Kidney (tissue), 14 donors: ENCODE measurements around the gene THRB. TPM values are rescaled to one million over a fixed set of nuclear protein-coding genes. Genes with fewer than 3 reads are reported as not detected.

Experiments used
- DNase-seq, 5 donors: peaks; one replicate each; pipeline ENCODE4 v3.0.0-alpha.2; 2013 to 2020
- FAIRE-seq: peaks from 2 replicates; lab custom pipeline; 2012; peaks lifted over from hg19 to GRCh38; lab: Jason Lieb, UNC
- H3K27ac ChIP-seq, 2 donors: one replicate each; pipeline ENCODE4 v1.7.0; 2013; ENCODE audit warnings: low read depth in 2 of 2, low read length in 2 of 2, inconsistent platforms in 1 of 2
- H3K27me3 ChIP-seq: one replicate; pipeline ENCODE4 v1.7.1; 2013; ENCODE audit warnings: low read length, inconsistent platforms; ENCODE audit not compliant: control insufficient read depth, insufficient read depth
- H3K36me3 ChIP-seq, 3 donors: one replicate each; pipeline versions ENCODE4 v1.7.0 to v1.7.1; 2013; ENCODE audit warnings: low read length in 3 of 3, control low read depth in 1 of 3, inconsistent platforms in 1 of 3; ENCODE audit not compliant: insufficient read depth in 3 of 3, control insufficient read depth in 2 of 3
- H3K4me1 ChIP-seq, 3 donors: one replicate each; pipeline versions ENCODE4 v1.7.0 to v1.7.1; 2013; ENCODE audit warnings: low read length in 3 of 3, inconsistent platforms in 1 of 3, low read depth in 1 of 3; ENCODE audit not compliant: control insufficient read depth in 2 of 3, insufficient read depth in 2 of 3
- H3K4me3 ChIP-seq, 3 donors: one replicate each; pipeline versions ENCODE4 v1.7.0 to v1.8.1; 2013; ENCODE audit warnings: low read length in 3 of 3, control low read depth in 1 of 3, inconsistent platforms in 1 of 3
- H3K9ac ChIP-seq, 3 donors: one replicate each; pipeline versions ENCODE4 v1.7.0 to v1.7.1; 2013; ENCODE audit warnings: low read length in 3 of 3, control low read depth in 1 of 3, inconsistent platforms in 1 of 3
- H3K9me3 ChIP-seq, 3 donors: one replicate each; pipeline versions ENCODE4 v1.7.0 to v1.7.1; 2013; ENCODE audit warnings: low read length in 3 of 3, control low read depth in 1 of 3, inconsistent platforms in 1 of 3; ENCODE audit not compliant: control insufficient read depth in 2 of 3, insufficient read depth in 1 of 3
- intact Hi-C: fragments of 100-400 bp; cut with DNase I; formaldehyde crosslinking; loops from one replicate; pipeline ENCODE4 v1.11.1; 2022
- polyA plus RNA-seq: library from polyadenylated mRNA; stranded (reverse); fragments of 350-450 nt; fragmentation: Illumina TruSeq; extraction: RNeasy Lipid Tissue Mini Kit (QIAGEN cat#74804); gene quantifications from one replicate; pipeline ENCODE4 v1.2.3, GENCODE V29; 2014; ENCODE audit warnings: low read depth, low replicate concordance; ENCODE audit not compliant: insufficient read depth
- total RNA-seq: library from RNA; stranded (reverse); fragmentation: NEBNext Ultra II Directional; extraction: Animal tissue kit (Norgen Biotek cat#: 25700); gene quantifications from one replicate; pipeline ENCODE4 v1.2.1, GENCODE V29; 2021
- TF ChIP-seq, protein P1 (sequence below): IDR thresholded peaks from 3 replicates; pipeline ENCODE4 v1.5.1; 2012; ENCODE audit warnings: mild to moderate bottlenecking, moderate library complexity, borderline replicate concordance; ENCODE audit not compliant: insufficient read depth; ENCODE audit errors: extremely low read depth
- donor health status: control.
- donor health status: control.
- donor health status: control.
- donor health status: control.
- donor health status: control.
- donor health status: DM: yes; HTN: yes; CAD: no.
- donor health status: Normal renal cell carcinoma (clear cell type).

THRB gene
- total and polyA plus RNA-seq, 2 donors from 2014 or later: 4.5 to 17.2 TPM

DNA sequence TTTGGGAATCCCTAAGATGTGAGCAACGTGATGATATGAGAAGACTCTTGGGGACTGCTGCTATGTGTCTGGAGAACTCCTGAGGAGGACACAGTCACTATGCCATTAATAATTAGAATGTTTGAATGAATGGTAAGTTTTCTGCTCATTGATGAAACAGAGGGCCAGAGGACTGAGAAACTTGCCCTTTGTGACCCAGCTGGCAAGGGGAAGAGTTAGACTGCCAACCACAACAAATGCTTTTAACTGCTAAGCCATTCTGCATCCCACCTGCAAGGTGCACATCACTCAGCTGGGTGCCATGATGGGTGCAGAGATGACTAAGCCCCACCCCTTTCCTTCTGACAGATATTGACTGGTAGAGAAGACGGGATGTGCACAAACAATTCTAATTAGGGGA, 249.6 kb downstream of the THRB start:
- H3K4me3 ChIP-seq: no peak overlapping the region
- no peaks in the 10 kb centered on the region for H3K9me3 ChIP-seq
- H3K27me3 ChIP-seq: no peaks in the 10 kb centered on the region
- FAIRE-seq (no peak), DNase-seq (no peak)
- H3K4me1 ChIP-seq: peaks cover 0 to 4% (median 0%) of the 10 kb centered on the region in 3 donors
- no peaks in the 10 kb centered on the region for H3K36me3 ChIP-seq
- TF ChIP-seq, protein P1, sequence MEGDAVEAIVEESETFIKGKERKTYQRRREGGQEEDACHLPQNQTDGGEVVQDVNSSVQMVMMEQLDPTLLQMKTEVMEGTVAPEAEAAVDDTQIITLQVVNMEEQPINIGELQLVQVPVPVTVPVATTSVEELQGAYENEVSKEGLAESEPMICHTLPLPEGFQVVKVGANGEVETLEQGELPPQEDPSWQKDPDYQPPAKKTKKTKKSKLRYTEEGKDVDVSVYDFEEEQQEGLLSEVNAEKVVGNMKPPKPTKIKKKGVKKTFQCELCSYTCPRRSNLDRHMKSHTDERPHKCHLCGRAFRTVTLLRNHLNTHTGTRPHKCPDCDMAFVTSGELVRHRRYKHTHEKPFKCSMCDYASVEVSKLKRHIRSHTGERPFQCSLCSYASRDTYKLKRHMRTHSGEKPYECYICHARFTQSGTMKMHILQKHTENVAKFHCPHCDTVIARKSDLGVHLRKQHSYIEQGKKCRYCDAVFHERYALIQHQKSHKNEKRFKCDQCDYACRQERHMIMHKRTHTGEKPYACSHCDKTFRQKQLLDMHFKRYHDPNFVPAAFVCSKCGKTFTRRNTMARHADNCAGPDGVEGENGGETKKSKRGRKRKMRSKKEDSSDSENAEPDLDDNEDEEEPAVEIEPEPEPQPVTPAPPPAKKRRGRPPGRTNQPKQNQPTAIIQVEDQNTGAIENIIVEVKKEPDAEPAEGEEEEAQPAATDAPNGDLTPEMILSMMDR: no peak
- no peak overlapping the region for H3K9ac ChIP-seq
- intact Hi-C loops: no loop called here
- no peak overlapping the region for H3K27ac ChIP-seq

DNA sequence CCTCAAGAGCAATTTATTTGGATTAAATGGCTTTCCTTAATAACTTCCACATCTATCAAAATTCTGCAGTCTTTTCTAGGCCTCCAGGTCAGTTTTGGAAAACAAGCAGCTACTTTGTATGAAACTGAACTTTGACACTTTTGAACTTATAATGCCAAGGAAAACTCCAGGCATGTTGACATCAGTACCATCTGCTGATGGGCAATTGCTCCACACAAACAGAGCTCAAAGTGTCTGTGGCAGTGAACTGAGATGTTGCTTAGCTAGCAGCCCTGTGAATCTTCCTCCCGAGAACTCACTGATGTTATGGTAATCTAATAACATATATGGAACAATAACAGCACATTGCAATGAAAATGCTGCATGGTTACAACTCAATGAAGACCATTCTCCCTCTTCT, 250.2 kb downstream of the THRB start:
- Histone ChIP-seq H3K27ac (no peak overlapping the region), H3K4me3 (no peak overlapping the region), H3K27me3 (no peaks in the 10 kb centered on the region), H3K4me1 (peaks cover 0 to 4% (median 0%) of the 10 kb centered on the region in 3 donors), H3K9me3 (no peaks in the 10 kb centered on the region), H3K36me3 (no peaks in the 10 kb centered on the region), H3K9ac (no peak overlapping the region)
- intact Hi-C loops: no loop called here
- TF ChIP-seq, protein P1: no peak
- no peak for DNase-seq
- no peak for FAIRE-seq

DNA sequence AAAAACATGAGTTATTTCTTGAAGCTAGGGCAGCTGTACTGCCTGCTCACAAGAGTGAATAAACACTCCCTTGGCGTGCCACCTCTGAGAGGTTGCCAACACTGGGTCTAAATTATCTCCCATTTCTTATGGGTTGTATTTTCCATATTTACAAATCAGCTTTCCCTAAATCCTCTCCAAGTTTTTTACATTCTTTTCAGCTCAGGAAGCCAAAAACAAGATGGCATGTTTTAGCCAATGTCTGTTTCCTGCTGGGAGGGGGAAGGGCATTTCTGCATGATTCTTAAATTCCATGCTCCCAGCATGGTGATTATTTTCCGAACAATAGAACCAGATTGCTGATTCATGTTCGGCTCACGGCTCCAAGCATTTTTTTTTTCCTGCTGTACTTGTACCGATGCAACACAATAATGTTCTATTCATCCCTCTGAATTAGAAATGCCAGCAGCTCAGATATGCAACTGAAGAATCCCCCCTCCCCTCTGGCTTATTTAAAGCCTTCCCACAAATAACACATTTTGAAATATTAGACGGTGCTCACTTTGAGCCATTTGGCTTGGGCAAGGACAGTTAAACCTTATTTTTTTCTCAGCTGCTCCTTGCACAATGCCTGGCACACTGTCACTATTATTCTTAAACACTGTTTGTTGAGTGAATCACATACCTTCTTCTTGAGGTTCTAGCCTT, 252.5 kb downstream of the THRB start:
- Histone ChIP-seq H3K9me3 (no peaks in the 10 kb centered on the region), H3K9ac (no peak overlapping the region), H3K4me3 (no peak overlapping the region), H3K4me1 (peaks cover 0 to 5% (median 4%) of the 10 kb centered on the region in 3 donors), H3K27me3 (no peaks in the 10 kb centered on the region), H3K36me3 (no peaks in the 10 kb centered on the region), H3K27ac (no peak overlapping the region)
- DNase-seq (peak in 1 of 5 donors; percentile 20), FAIRE-seq (no peak)
- intact Hi-C loops: no loop called here
- TF ChIP-seq, protein P1: no peak
